Measurements from ENCODE around the gene CDHR4.
"Not testable (repeated sequence)": the region's sequence is repeated elsewhere in the genome, so short reads cannot be mapped to it uniquely, and the experiment has no call there.

CDHR4 gene

GRCh38 chr3:49799761-49800160 is at the start of gene CDHR4:
Gene CDHR4, minus strand, starts transcription at chr3:49799873. Its CDS starts 61 bp downstream, at chr3:49799812.
- Histone ChIP-seq H3K27ac (peak within 1 kb of the TSS in 3 of 21 experiments; percentile 12 to 65 (median 25)), H3K4me3 (no peak within 1 kb of the TSS)

GRCh38 chr3:49845694-49846093 is 46.0 kb upstream of the CDHR4 start:
- Histone ChIP-seq H3K27ac (no peak overlapping the region), H3K4me3 (no peak overlapping the region)

- Histone ChIP-seq H3K27ac (no peak overlapping the region), H3K4me3 (no peak overlapping the region)
Measured at GRCh38 chr3:49844464-49845183, 45.0 kb upstream of the CDHR4 start.

GRCh38 chr3:49842843-49843517 is 43.3 kb upstream of the CDHR4 start:
- H3K27ac ChIP-seq: no peak overlapping the region
- H3K4me3 ChIP-seq: no peak overlapping the region

- H3K27ac ChIP-seq: no peak overlapping the region
- no peak overlapping the region for H3K4me3 ChIP-seq
Measured at GRCh38 chr3:49841806-49842205, 42.1 kb upstream of the CDHR4 start.

- no peak overlapping the region for H3K27ac ChIP-seq
Measured at GRCh38 chr3:49841126-49841696, 41.5 kb upstream of the CDHR4 start.

GRCh38 chr3:49840388-49840787 is 40.7 kb upstream of the CDHR4 start:
- Histone ChIP-seq H3K27ac (no peak overlapping the region), H3K4me3 (no peak overlapping the region)

More at GRCh38 chr3:49841126-49841696, 41.5 kb upstream of the CDHR4 start:
- H3K4me3 ChIP-seq: no peak overlapping the region

GRCh38 chr3:49839193-49839809 is 39.6 kb upstream of the CDHR4 start:
- peak overlapping the region in 1 of 21 experiments; percentile 26 for H3K27ac ChIP-seq
- H3K4me3 ChIP-seq: no peak overlapping the region

GRCh38 chr3:49831341-49831740 is 31.7 kb upstream of the CDHR4 start:
- Histone ChIP-seq H3K27ac (no peak overlapping the region), H3K4me3 (no peak overlapping the region)

GRCh38 chr3:49826016-49826415 is 26.3 kb upstream of the CDHR4 start:
- no peak overlapping the region for H3K27ac ChIP-seq
- H3K4me3 ChIP-seq: no peak overlapping the region

GRCh38 chr3:49823131-49823530 is 23.5 kb upstream of the CDHR4 start:
- H3K27ac ChIP-seq, H3K4me3 ChIP-seq: not testable (repeated sequence)

GRCh38 chr3:49813497-49814174 is 14.0 kb upstream of the CDHR4 start, which contains the start of gene UBA7:
Gene UBA7, minus strand, starts transcription at chr3:49813953. Its CDS starts 166 bp downstream, at chr3:49813787.
- Histone ChIP-seq H3K4me3 (peak within 1 kb of the TSS; percentile 23 to 52 (median 40)), H3K27ac (peak within 1 kb of the TSS in 20 of 21 experiments; percentile 65 to 93 (median 80))

GRCh38 chr3:49812916-49813496 is 13.3 kb upstream of the CDHR4 start:
- Histone ChIP-seq H3K4me3 (peak overlapping the region; percentile 23 to 52 (median 40)), H3K27ac (peak overlapping the region in 20 of 21 experiments; percentile 65 to 93 (median 80))

- no peak overlapping the region for H3K4me3 ChIP-seq
- H3K27ac ChIP-seq: peak overlapping the region in 18 of 21 experiments; percentile 4 to 97 (median 73)
Measured at GRCh38 chr3:49807431-49808114, 7.9 kb upstream of the CDHR4 start.

- H3K27ac ChIP-seq: peak overlapping the region in 18 of 21 experiments; percentile 53 to 97 (median 88)
- no peak overlapping the region for H3K4me3 ChIP-seq
Measured at GRCh38 chr3:49806850-49807249, 7.2 kb upstream of the CDHR4 start.

- peak overlapping the region in 20 of 21 experiments; percentile 60 to 97 (median 88) for H3K27ac ChIP-seq
- H3K4me3 ChIP-seq: no peak overlapping the region
Measured at GRCh38 chr3:49805897-49806701, 6.4 kb upstream of the CDHR4 start.

GRCh38 chr3:49805367-49805782 is 5.7 kb upstream of the CDHR4 start:
- no peak overlapping the region for H3K4me3 ChIP-seq
- H3K27ac ChIP-seq: peak overlapping the region in 20 of 21 experiments; percentile 60 to 97 (median 88)

Data from skin epidermis (tissue), 12 donors.